HG02852 (cell line): ENCODE results near the gene SEZ6L.

Source experiments
- ATAC-seq: cut with Tn5 transposase; IDR thresholded peaks from one replicate; pipeline ENCODE4 v1.9.1; 2021; ENCODE audit warnings: mild to moderate bottlenecking, moderate library complexity; ENCODE audit not compliant: unreplicated experiment

SEZ6L gene

DNA sequence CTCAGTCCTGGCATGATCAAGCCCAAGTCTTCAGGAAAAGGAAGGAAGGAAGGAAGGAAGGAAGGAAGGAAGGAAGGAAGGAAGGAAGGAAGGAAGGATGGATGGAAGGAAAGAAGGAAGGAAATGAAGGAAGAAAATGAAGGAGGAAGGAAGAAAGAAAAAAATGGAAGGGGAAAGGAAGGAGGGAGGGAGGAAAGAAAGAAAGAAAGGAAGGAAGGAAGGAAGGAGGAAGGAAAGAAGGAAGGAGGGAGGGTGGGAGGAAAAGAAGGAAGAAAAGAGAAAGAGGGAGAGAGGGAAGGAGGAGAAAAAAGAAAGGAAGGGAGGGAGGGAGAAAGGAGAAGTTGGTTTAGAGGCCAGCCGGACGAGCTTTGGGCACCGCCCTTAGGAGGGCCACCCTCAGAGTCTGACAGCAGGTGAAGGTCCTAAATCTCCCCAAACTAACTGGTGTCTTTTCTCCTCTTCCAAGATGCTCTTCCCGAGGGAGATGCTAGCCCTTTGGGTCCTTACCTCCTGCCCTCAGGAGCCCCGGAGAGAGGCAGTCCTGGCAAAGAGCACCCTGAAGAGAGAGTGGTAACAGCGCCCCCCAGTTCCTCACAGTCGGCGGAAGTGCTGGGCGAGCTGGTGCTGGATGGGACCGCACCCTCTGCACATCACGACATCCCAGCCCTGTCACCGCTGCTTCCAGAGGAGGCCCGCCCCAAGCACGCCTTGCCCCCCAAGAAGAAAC is 122.8 kb downstream of the SEZ6L start:
- ATAC-seq: no peak

DNA sequence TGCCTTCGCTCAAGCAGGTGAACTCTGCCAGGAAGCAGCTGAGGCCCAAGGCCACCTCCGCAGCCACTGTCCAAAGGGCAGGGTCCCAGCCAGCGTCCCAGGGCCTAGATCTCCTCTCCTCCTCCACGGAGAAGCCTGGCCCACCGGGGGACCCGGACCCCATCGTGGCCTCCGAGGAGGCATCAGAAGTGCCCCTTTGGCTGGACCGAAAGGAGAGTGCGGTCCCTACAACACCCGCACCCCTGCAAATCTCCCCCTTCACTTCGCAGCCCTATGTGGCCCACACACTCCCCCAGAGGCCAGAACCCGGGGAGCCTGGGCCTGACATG is 123.4 kb downstream of the SEZ6L start:
- no peak for ATAC-seq

DNA sequence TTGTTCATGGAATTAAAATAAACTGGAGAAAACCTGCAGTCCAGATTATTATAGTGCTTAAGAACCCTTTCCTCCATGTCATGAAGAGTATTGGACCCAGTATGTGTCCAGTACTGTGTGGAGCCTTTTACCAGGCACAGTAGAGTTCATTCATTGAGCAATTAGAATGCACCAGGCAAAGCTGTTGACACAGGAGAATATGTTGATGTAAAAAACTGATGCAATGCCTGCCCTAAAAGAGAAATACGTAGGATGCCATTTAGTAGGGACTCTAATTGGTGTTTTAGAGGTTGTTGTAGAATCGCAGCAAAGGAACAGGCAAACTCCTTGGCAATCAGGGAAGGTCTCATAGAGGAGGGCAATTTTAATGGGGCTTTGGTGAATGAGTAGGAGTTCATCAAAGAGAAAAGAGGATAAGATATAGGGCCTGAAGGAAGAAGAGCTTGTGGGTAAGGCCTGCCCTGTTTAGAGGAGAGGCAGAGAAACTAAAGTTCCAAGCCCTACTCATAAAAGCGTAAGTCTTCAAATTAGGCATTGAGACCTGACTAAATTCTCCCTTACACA is 126.4 kb downstream of the SEZ6L start:
- ATAC-seq: no peak

DNA sequence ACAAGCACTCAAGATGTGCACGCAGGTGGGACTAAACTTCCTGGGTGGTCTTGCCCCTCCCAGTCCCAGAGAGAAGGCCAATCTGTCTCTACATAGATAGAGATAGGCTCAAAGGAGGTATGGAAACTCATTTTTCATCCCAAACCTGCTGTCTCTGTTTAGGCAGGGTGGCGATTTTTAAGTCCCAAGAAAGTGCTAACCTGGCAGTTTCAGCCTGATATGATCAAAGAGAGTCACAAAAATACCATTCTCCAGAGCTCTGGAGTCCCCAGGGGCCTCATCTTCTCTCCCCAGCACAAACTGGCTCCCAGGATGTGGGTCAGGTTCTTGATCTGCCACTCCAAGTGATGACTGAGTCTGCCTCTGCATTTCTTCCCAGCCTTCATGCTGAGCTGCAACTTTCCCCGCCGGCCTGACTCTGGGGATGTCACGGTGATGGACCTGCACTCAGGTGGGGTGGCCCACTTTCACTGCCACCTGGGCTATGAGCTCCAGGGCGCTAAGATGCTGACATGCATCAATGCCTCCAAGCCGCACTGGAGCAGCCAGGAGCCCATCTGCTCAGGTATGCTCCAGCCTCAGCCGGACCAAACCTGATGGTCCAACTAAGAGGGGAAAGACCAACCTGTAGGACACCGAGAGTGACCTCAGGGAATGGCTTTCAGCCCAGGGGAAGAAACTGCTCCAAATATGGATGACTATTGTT is 129.5 kb downstream of the SEZ6L start:
- no peak for ATAC-seq

DNA sequence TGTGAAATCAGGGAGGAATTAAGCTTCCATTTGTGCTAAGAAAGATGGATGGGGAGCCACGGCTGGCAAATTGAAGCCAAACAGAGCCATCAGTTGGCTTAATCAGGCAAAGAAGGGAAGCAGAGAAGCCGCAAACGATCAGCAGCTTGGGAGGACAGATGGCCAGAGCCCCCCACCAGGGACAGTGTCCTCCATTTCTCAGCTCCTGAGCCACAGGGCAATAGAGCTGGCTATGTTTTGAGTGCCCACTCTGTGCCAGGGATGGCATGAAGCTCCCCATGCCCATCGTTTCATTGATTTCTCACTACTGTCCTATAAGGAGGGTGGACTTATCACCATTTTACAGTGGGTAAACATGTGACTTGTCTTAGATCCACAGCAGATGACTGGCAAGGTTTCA is 133.5 kb downstream of the SEZ6L start:
- no peak for ATAC-seq

DNA sequence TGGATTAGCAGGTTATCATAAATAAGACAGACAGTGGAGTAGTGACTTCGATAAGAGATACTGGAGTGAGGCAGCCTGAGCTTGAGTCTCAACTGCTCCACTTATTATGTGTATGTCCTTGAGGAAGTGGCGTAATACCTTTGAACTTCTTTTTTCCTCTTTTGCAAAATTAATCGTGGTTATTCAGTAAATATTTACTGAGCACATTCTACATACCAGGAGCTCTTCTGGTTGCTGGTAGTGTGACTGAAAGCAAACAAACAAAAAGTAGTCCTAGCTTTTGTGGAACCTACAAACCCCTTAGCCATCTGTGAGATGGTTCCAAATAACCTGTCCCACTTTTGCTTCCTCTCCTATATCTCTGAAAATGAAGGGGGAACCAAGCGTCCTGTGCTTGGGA is 134.2 kb downstream of the SEZ6L start:
- no peak for ATAC-seq

DNA sequence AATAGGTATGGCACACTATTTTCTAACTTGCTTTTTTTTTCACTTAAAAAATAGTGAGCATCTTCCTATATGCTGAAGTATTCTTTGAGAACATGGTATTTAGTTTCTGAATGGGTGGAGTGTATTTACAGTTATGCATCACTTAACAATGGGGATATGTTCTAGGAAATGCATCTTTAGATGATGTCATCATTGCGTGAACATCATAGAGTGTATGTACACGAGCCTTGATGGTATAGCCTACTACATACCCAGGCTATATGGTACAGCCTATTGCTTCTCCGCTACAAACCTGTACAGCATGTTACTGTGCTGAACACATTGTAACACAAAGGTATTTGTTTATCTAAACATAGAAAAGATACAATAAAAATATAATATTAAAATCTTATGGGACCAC is 135.5 kb downstream of the SEZ6L start:
- ATAC-seq: no peak

DNA sequence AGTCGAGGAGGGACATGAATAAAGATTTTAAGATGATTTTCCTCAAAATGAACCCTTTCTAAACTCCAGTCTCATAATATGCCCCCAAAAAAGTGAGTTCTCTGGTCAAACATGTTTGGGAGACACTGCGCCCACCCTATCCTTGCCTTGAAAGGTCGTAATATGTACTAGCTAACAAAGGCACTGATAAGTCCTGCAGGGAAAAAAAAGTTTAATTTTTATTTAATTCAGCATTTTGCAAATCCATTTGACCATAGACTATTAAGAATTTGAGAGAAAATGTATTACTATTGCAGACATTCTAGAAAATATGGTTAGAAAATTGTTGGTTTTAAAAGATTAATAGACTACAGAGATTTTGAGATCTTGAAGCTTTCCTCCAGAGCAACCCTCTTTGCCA is 139.2 kb downstream of the SEZ6L start:
- ATAC-seq: no peak

DNA sequence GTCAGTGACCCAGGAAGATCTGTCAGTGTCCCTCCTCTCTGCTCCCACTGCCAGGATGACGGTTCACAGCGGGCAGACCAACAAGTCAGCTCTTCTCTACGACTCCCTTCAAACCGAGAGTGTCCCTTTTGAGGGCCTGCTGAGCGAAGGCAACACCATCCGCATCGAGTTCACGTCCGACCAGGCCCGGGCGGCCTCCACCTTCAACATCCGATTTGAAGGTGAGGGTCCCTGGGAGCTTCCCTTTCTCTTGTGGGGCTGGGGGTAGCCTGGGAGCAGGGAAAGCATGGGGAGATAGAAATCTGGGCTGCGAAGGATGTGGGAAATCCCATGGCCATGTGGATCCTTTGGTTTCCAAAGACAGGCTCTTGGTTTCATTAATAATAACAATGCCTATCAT is 141.4 kb downstream of the SEZ6L start:
- ATAC-seq: no peak

DNA sequence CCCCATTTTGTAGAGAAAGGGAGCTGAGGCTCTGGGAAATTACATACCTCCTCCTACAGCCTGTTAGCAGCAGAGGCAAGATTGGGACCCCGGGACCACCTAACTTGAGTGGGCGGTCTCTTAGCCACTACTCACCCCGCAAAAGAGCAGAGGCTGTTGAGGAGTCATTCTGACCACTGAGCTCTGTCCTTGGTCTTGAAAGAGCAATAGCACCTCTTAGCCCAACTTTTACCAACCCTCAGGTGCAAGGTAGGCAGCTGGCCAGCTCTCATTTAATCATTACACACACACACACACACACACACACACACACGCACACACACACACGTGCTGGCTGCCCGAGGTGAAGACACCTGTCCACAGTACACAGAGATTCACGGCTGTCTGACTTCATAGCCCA is 144.0 kb downstream of the SEZ6L start:
- no peak for ATAC-seq

DNA sequence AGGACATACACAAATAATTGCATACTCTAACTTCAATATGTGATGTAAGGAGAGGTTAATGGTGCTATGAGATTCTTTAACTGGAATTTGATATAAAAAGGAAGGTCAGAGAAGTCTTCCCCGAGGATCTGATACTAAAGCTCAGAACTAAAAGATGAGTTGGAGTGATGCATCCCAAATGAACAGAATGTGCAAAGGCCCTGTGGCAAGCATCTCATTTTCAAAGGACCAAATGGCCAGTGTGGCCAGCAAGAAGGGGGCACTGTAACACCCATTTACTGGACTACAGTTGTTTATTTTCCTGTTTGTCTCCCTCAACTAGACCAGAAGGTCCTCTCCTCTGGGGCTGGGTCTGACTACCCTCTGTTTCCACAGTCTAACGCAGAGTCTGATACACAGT is 144.9 kb downstream of the SEZ6L start:
- no peak for ATAC-seq

DNA sequence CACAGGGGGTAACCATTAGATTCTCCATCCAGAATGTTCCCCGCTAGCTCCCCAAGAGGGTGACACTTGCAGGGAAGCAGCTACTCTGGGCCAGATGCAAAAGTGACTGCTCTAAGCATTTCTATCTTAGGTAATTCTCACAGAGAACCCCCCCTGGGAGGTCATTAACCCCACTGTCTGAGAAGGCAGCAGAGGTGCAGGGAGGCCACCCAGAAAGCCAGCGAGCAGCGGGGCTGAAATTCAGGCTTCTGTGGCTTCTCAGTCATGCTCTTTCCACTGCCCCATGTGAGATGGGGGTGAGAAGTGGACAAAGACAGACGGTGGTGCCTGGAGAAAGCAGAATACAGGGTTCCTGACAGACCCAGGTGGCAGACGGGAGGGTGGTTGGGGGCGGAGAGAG is 145.4 kb downstream of the SEZ6L start:
- ATAC-seq: no peak

DNA sequence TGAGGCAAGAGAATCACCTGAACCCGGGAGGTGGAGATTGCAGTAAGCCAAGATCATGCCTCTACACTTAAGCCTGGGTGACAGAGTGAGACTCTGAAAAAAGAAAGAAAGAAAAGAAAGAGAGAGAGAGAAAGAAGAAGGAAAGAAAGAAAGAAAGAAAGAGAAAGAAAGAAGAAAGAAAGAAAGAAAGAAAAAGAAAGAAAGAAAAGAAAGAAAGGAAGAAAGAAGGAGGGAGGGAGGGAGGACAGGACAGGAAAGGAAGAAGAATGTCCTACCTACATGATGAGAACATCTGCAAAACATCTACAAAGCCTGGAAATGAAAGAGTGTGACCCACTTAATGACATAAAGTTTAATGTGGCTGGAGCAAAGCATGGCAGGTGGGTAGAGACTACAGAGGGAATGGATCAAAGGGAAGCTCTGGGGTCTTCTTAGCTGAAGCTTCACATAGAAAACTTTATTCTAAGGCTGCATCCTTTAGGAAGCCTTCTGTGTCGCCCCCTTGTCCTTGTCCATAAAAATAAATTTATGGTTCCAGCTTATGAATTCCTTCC is 147.5 kb downstream of the SEZ6L start:
- ATAC-seq: no peak

DNA sequence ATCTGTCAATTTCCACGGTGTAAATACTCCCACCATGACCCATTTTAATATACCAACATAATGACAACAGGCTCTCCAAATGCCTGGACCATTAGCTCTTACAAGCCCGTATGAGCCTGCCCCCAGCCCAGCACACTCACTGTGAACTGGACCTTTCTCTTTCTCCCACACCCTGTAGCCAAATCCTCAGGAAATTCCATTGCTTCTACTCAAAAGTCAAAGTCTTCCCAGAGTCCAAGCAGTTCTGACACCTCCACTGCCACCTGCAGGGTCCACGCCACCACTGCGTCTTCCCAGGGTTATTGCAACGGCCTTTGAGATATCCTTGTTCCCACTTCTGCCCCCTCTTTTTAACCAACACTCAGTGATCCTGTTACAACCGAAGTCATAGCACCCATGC is 149.7 kb downstream of the SEZ6L start:
- no peak for ATAC-seq

DNA sequence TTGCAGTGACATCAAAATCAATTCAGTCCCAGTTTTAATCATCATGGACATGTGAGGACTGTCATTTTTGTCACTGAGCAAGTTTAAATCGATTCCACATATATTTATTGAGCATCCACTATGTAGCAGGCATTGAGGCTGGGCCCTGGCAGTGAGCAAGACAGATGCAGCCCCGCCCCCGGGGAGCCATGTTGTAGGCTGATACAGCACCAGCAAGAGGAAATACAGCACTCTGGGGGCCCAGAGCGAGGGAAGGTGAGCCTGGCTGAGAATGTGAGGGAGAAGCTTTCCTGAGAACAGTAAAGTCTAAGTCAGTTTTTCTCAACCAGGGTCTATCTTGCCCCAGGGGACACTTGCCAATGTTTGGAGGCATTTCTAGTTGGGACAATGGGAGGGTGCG is 151.2 kb downstream of the SEZ6L start:
- no peak for ATAC-seq

DNA sequence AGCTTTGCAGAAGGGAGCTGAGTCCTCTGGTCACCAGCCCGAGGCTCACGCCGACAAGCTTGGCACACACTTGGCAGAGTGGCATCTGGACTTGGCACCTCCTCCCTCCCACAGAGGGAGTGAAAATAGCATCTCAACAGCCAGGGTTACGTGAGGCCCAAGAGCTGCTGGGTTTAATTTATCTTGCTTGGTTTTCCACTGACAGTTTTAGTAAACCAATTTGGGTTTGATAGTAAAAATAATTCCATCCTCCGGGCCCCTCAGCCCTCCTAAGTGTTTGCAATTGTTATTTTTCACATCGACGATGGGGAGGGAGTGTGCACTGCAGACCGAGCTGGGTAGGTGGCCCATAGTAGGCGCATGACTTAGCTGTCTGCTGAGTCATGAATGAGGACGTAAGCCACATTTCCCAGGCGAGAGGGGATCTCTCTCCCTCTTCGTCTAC is 152.2 kb downstream of the SEZ6L start:
- no peak for ATAC-seq

DNA sequence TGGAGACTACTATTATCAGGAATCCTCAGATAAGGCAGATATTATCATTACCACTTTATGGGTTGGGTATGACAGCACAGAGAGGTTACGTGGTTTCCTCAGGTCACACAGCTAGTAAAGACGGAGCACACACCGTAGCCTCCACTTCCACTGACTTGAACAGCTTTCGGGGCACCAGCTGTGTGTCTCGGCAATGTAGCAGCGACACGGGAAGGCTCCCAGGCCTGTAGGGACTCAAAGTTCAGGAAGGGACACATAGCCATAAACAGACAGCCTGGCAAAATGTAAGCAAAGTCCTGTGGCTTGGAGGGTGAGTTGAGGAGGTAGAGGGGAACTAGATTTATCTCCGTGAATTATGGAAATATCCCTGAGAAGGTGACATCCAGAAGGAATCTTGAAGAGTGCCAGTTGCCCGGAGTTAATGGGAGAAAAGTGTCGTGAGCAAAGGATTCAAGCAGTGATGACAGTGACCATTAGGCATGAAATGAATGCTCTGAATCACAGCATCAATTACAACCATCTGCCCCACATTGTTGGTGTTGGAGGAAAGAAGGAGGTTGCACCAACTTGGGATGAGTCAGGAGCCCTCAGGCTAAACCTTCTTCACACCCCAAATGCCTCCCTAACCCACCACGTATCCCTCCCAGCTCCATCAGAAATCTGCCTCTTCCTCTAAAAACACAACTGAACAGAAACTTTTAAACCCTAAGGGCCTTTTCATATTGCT is 153.1 kb downstream of the SEZ6L start:
- ATAC-seq: no peak

DNA sequence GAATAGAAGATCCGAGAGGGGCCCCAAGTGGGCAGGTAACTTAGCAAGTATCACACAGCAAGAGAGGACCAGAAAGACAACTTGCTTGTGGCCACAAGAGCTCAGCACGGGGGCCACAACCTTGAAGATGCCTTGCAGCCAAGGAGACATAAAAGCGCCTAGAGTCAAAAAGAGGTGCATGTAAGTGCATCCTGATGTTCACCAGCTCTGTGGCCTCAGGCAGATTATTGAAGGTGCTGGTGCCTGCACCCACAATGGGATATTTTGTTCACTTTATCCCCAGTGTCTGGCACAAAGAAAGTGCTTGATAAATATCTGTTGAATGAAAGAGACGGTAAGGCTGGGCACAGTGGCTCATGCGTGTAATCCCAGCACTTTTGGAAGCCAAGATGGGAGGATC is 153.8 kb downstream of the SEZ6L start:
- ATAC-seq: no peak

DNA sequence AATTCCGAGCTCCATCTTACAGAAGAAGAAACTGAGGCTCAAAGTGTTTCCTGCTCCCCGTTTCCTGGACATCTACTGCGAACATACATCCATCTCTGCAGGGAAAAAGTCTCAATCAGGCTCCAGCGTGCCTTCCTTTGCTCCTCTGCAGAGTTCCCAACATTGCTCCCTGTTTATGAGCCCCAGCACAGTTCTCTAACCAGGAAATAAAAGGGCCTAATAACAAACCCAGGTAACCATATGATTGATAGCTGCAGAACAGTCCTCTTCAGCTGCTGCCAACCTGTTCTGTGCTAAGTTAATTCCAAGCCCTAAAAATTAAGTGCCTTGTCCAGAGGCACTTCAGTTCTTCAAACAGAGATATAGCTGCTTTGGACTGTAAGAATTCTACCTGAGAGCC is 154.9 kb downstream of the SEZ6L start:
- no peak for ATAC-seq

DNA sequence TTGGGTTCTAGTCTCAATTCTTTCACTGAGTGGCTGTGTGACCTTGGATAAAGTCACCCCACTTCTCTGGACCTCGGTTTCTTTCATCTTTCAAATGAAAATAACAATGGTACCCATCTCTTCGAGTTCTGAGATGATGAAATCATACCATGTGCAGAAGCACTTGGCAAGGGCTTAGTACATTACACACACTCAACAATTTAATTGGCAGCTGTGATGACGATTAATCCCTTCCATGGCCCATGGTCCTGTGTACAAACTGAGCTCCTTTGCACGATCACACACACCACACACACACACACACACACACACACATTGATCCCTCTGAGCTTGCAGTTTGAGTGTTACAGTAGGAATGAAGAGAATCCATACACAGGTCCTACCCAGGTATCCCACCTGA is 156.4 kb downstream of the SEZ6L start:
- ATAC-seq: no peak

DNA sequence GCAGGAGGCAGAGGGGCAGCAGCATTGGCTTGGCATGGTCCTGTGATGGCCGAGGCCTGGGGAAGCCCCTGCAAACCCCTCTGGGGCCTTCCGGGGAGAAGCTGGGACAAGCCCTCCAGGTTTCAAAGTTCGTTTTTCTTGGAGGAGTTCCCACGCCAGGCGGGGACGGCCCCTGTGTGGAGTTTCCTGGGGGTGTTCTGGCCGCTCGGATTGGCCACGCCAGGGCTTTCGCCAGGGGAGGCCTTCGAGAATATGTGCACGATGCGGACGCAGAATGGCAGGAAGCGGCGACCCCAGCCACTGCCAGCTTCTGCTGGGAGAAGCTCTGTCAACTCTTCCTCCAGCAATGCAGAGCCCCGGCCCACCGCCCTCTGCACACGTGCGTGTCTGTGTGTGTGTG is 157.5 kb downstream of the SEZ6L start:
- no peak for ATAC-seq

DNA sequence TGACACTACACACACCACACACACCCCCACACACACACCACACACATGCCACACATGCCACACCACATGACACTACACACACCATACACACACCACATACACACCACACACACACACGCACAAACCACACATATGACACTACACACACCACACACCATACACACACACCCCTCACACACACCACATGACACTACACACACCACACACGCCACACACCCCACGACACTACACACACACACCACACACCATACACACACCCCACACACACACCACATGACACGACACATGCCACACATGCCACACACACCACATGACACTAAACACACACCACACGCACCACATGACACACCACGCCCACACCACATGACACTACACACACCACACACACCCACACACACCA is 158.0 kb downstream of the SEZ6L start:
- ATAC-seq: no peak
